B cell (primary cell): ENCODE measurements around the gene APLF. TPM values are rescaled to one million over a fixed set of nuclear protein-coding genes. Genes with fewer than 3 reads are reported as not detected.

Experiments used
- ATAC-seq: fragments of 200-7000 bp; cut with Tn5 transposase; one replicate; pipeline ENCODE4 v1.10.0; 2021; ENCODE audit warnings: low read depth, mild to moderate bottlenecking, moderate number of reproducible peaks, moderate library complexity
- CTCF ChIA-PET: fragments of 350-600 bp; sonication (Branson Sonifier 250); formaldehyde crosslinking; loops from one replicate; lab custom pipeline; 2021; ENCODE audit warnings: antibody characterized with exemption, inconsistent platforms; lab: Charles Lee
- POLR2A ChIA-PET: fragments of 350-600 bp; sonication (Branson Sonifier 250); formaldehyde crosslinking; loops from one replicate; lab custom pipeline; 2021; ENCODE audit warnings: antibody characterized with exemption; lab: Charles Lee
- DNase-seq: peaks from one replicate; pipeline ENCODE4 v3.0.0; 2013
- H2AFZ ChIP-seq: 2 replicates; pipeline ENCODE4 v1.6.1; 2012; ENCODE audit warnings: mild to moderate bottlenecking, low read depth, low read length; ENCODE audit not compliant: insufficient read depth, poor library complexity, severe bottlenecking
- H3K27ac ChIP-seq, 2 donors: 1 replicate in 1 of 2; 2 replicates in 1 of 2; pipeline ENCODE4 v1.5.1; 2012 to 2013; ENCODE audit warnings: low read length in 2 of 2, mild to moderate bottlenecking in 2 of 2, moderate library complexity in 1 of 2
- H3K27me3 ChIP-seq, 4 experiments: fragments of 200-600 bp in 1 of 4; sonication (generic) in 1 of 4; replicated peaks in 1 of 4; 1 replicate in 2 of 4; 2 replicates in 2 of 4; pipeline versions ENCODE4 v1.6.1 to v1.7.0; 2013 to 2016; ENCODE audit warnings: low read length in 3 of 4, mild to moderate bottlenecking in 2 of 4, mixed read lengths in 1 of 4, moderate library complexity in 1 of 4; ENCODE audit not compliant: insufficient read depth in 4 of 4, control insufficient read depth in 3 of 4; ENCODE audit errors: control extremely low read depth in 1 of 4
- H3K36me3 ChIP-seq, 2 experiments: replicated peaks in 1 of 2; 1 replicate in 1 of 2; 2 replicates in 1 of 2; pipeline versions ENCODE4 v1.6.1 to v1.7.1; 2013; ENCODE audit warnings: low read length in 1 of 2; ENCODE audit not compliant: insufficient read depth in 2 of 2, control insufficient read depth in 1 of 2; ENCODE audit errors: control extremely low read depth in 1 of 2, extremely low read depth in 1 of 2
- H3K4me1 ChIP-seq, 2 donors: fragments of 200-600 bp in 1 of 2; sonication (generic) in 1 of 2; 1 replicate in 1 of 2; 2 replicates in 1 of 2; pipeline versions ENCODE4 v1.5.1 to v1.6.1; 2013 to 2017; ENCODE audit warnings: low read length in 2 of 2; ENCODE audit not compliant: control insufficient read depth in 2 of 2, insufficient read depth in 2 of 2
- H3K4me2 ChIP-seq: replicated peaks from 2 replicates; pipeline ENCODE3; 2012; ENCODE audit warnings: mild to moderate bottlenecking, low read depth, low read length; ENCODE audit not compliant: poor library complexity, severe bottlenecking
- H3K4me3 ChIP-seq, 5 experiments: fragments of 200-600 bp in 1 of 5; sonication (generic) in 1 of 5; 1 replicate in 3 of 5; 2 replicates in 2 of 5; pipeline versions ENCODE4 v1.5.1 to v1.7.0; 2011 to 2016; ENCODE audit warnings: low read length in 4 of 5, mild to moderate bottlenecking in 4 of 5, low read depth in 2 of 5, control low read depth in 1 of 5, moderate library complexity in 1 of 5; ENCODE audit not compliant: insufficient read depth in 1 of 5; ENCODE audit errors: control extremely low read depth in 1 of 5, extremely low read depth in 1 of 5
- H3K79me2 ChIP-seq: fragments of 200-600 bp; sonication (generic); one replicate; pipeline ENCODE4 v1.6.0; 2016; ENCODE audit warnings: low read length; ENCODE audit not compliant: control insufficient read depth, insufficient read depth
- H3K9ac ChIP-seq: fragments of 200-600 bp; sonication (generic); 2 replicates; pipeline ENCODE4 v1.6.1; 2017; ENCODE audit warnings: mild to moderate bottlenecking, low read length, moderate library complexity
- H3K9me3 ChIP-seq, 3 donors: one replicate each; pipeline versions ENCODE4 v1.6.1 to v1.7.1; 2013; ENCODE audit warnings: low read length in 2 of 3; ENCODE audit not compliant: control insufficient read depth in 2 of 3, insufficient read depth in 1 of 3; ENCODE audit errors: control extremely low read depth in 1 of 3
- H4K20me1 ChIP-seq: 2 replicates; pipeline ENCODE4 v1.6.0; 2012; ENCODE audit warnings: mild to moderate bottlenecking, low read length; ENCODE audit not compliant: insufficient read depth, control insufficient read depth, poor library complexity, severe bottlenecking
- H3K27ac Mint-ChIP-seq: one replicate; pipeline ENCODE4 v1.8.0; 2021; ENCODE audit warnings: mixed read lengths
- H3K27me3 Mint-ChIP-seq: one replicate; pipeline ENCODE4 v1.8.0; 2021; ENCODE audit warnings: mixed read lengths
- H3K4me1 Mint-ChIP-seq: one replicate; pipeline ENCODE4 v1.8.0; 2021; ENCODE audit warnings: mixed read lengths
- H3K4me3 Mint-ChIP-seq: one replicate; pipeline ENCODE4 v1.8.0; 2021; ENCODE audit warnings: mixed read lengths
- H3K9me3 Mint-ChIP-seq: one replicate; pipeline ENCODE4 v1.8.0; 2022; ENCODE audit warnings: mixed read lengths; ENCODE audit not compliant: insufficient read depth
- CTCF ChIP-seq: fragments of 200-600 bp; IDR thresholded peaks from one replicate; pipeline ENCODE4 v1.8.0; 2022; ENCODE audit warnings: antibody characterized with exemption, mild to moderate bottlenecking
- EZH2 ChIP-seq: IDR thresholded peaks from 2 replicates; pipeline ENCODE4 v1.6.1; 2012; ENCODE audit warnings: borderline replicate concordance, low read depth, mild to moderate bottlenecking, moderate library complexity, low read length; ENCODE audit not compliant: insufficient read depth, poor library complexity, severe bottlenecking
- WGBS: methylation state at CpG from one replicate; pipeline ENCODE4 v1.1.5; 2013; ENCODE audit warnings: missing lambda C conversion rate; ENCODE audit not compliant: insufficient coverage; 5-methylcytosine and 5-hydroxymethylcytosine counted together
- intact Hi-C: fragments of 100-400 bp; cut with micrococcal nuclease; formaldehyde crosslinking; loops from one replicate; pipeline ENCODE4 v1.10.0; 2022
- polyA minus RNA-seq: library from RNA; depleted of rRNA, polyadenylated mRNA; stranded (reverse); fragments of >200 nt; gene quantifications from 2 replicates; pipeline ENCODE4 v1.2.3, GENCODE V29; 2012
- polyA plus RNA-seq: library from polyadenylated mRNA; depleted of rRNA; stranded (reverse); fragments of >200 nt; gene quantifications from 2 replicates; pipeline ENCODE4 v1.2.3, GENCODE V29; 2012
- total RNA-seq, 2 donors: library from RNA; stranded (reverse); fragments of 120-200 nt in 1 of 2; gene quantifications; 1 replicate in 1 of 2; 2 replicates in 1 of 2; pipeline versions ENCODE4 v1.2.3 to v1.2.4, GENCODE V29; 2013 to 2022

The APLF gene
- total RNA-seq, result 6.3 and 7.4 TPM in 2 replicates
- total RNA-seq (2013), result 8.9 TPM
- polyA plus RNA-seq, result 1.3 and 2.1 TPM in 2 replicates
- polyA minus RNA-seq, result 3.2 and 5.9 TPM in 2 replicates

- Histone ChIP-seq H3K9me3 (no peaks in the 10 kb centered on the region), H3K4me3 (peak within 1 kb of the TSS; percentile 72 to 98 (median 90)), H3K9ac (peak within 1 kb of the TSS; percentile 91), H3K79me2 (peaks cover 24% of the 10 kb centered on the region), H3K27me3 (no peaks in the 10 kb centered on the region), H3K4me1 (peaks cover 11 to 15% of the 10 kb centered on the region in 2 donors), H3K27ac (peak within 1 kb of the TSS; percentile 85 to 97), H3K4me2 (peak within 1 kb of the TSS; percentile 94), H4K20me1 (no peaks in the 10 kb centered on the region), H2AFZ (peak within 1 kb of the TSS; percentile 93), H3K36me3 (no peaks in the 10 kb centered on the region)
- CTCF ChIA-PET, result interaction anchor here (0.6 to 7.5 kb wide), 18 partner anchors 10 to 839 kb away, joined by 3 to 173 read pairs (median 5); no protein-coding TSS in a partner anchor
- TF ChIP-seq EZH2, result no peak
- no peak for TF ChIP-seq CTCF
- peak; percentile 91 for ATAC-seq
- no peaks in the 10 kb centered on the region for H3K27me3 Mint-ChIP-seq
- H3K4me1 Mint-ChIP-seq, result peaks cover 28% of the 10 kb centered on the region
- WGBS, result under 1% methylated on average over 63 of the region's 82 CpGs
- intact Hi-C loops, result loop anchor here (1.0 to 10.0 kb wide), 13 partner anchors 19 to 1835 kb away; partner anchors contain the start of genes AAK1, FAM136A, GFPT1 and GMCL1
- H3K27ac Mint-ChIP-seq, result peak within 1 kb of the TSS; percentile 96
- H3K4me3 Mint-ChIP-seq, result peak within 1 kb of the TSS; percentile 97
- POLR2A ChIA-PET, result interaction anchor here (0.8 to 1.3 kb wide), 4 partner anchors 215 to 970 kb away, joined by 3 to 5 read pairs (median 3); partner anchors contain the start of genes NFU1 and PPP3R1
- peak; percentile 98 for DNase-seq
- H3K9me3 Mint-ChIP-seq, result no peaks in the 10 kb centered on the region
These were observed at the start of gene APLF, which contains the start of gene FBXO48 for GRCh38 chr2:68467077-68467960. Gene APLF (plus strand): TSS chr2:68467585. CDS start chr2:68467732, 147 bp downstream. Gene FBXO48 (minus strand): TSS chr2:68467294. CDS start chr2:68465145, 2,149 bp downstream.
